HCT116 (cell line): Measurements from ENCODE around the gene TUBA8. TPM values are rescaled to one million over a fixed set of nuclear protein-coding genes. Genes with fewer than 3 reads are reported as not detected.
"Not testable (repeated sequence)": the region's sequence is repeated elsewhere in the genome, so short reads cannot be mapped to it uniquely, and the experiment has no call there.

Experiments used
- ATAC-seq: fragments of 200-7000 bp; cut with Tn5 transposase; 2 replicates; pipeline ENCODE4 v1.9.1; 2020; ENCODE audit warnings: mild to moderate bottlenecking, moderate library complexity
- BruUV-seq: library from RNA; stranded (reverse); fragments of 400-500 nt; replicated peaks from 2 replicates; lab custom pipeline; 2021; lab: Mats Ljungman, UMichigan
- CTCF ChIA-PET: fragments of 300-600 bp; sonication (Branson Sonifier 250); formaldehyde crosslinking; loops from one replicate; lab custom pipeline; 2021; ENCODE audit warnings: antibody characterized with exemption; lab: Charles Lee
- POLR2A ChIA-PET: fragments of 300-600, 350-600 bp; sonication (Branson Sonifier 250); formaldehyde crosslinking; loops from one replicate; lab custom pipeline; 2021; ENCODE audit warnings: antibody characterized with exemption; lab: Charles Lee
- RAD21 ChIA-PET, 2 experiments: fragments of 300-600 bp; sonication (Branson Sonifier 250); formaldehyde crosslinking; loops; one replicate each; lab custom pipeline; 2023; ENCODE audit warnings: low total read pairs in 2 of 2; ENCODE audit not compliant: uncharacterized antibody in 2 of 2, unreplicated experiment in 2 of 2, low non-redundant PET in 1 of 2; lab: Charles Lee
- DNase-seq: peaks from one replicate; pipeline ENCODE4 v3.0.0-alpha.2; 2010; ENCODE audit warnings: low read depth, low spot score
- H2AFZ ChIP-seq: fragments of 200-600 bp; shearing (Covaris generic), sonication (generic); 2 replicates; pipeline ENCODE4 v1.6.1; 2017; ENCODE audit warnings: low read depth, mixed run types, mixed read lengths, antibody characterized with exemption, low read length; ENCODE audit not compliant: poor library complexity, severe bottlenecking
- H3K27ac ChIP-seq: 2 replicates; pipeline ENCODE4 v1.5.1; 2012; ENCODE audit warnings: low read depth, low read length
- H3K27me3 ChIP-seq: fragments of 200-600 bp; sonication (generic); 2 replicates; pipeline ENCODE4 v1.6.1; 2016; ENCODE audit warnings: mixed run types, low read length, mixed read lengths; ENCODE audit not compliant: insufficient read depth
- H3K36me3 ChIP-seq, 2 experiments: fragments of 200-500 bp in 1 of 2; fragments of 200-600 bp in 1 of 2; sonication (Bioruptor generic) in 1 of 2; sonication (generic) in 1 of 2; 2 replicates each; pipeline versions ENCODE4 v1.5.1 to v1.6.1; 2014 to 2016; ENCODE audit warnings: low read length in 2 of 2, inconsistent platforms in 1 of 2, mixed read lengths in 1 of 2, mixed run types in 1 of 2; ENCODE audit not compliant: insufficient read depth in 2 of 2, control insufficient read depth in 1 of 2
- H3K4me1 ChIP-seq, 2 experiments: fragments of 200-600 bp in 1 of 2; sonication (generic) in 1 of 2; 2 replicates each; pipeline versions ENCODE4 v1.5.1 to v1.6.1; 2012 to 2017; ENCODE audit warnings: low read length in 2 of 2, inconsistent platforms in 1 of 2, mild to moderate bottlenecking in 1 of 2, mixed read lengths in 1 of 2, mixed run types in 1 of 2, moderate library complexity in 1 of 2; ENCODE audit not compliant: insufficient read depth in 2 of 2, control insufficient read depth in 1 of 2
- H3K4me2 ChIP-seq: fragments of 200-600 bp; sonication (generic); 2 replicates; pipeline ENCODE4 v1.6.1; 2017; ENCODE audit warnings: mixed run types, low read length, mixed read lengths
- H3K4me3 ChIP-seq, 2 experiments: fragments of 200-600 bp in 1 of 2; sonication (generic) in 1 of 2; replicated peaks in 1 of 2; 2 replicates each; pipeline ENCODE4 v1.5.1; 2011 to 2016; ENCODE audit warnings: low read length in 2 of 2, control low read depth in 1 of 2, low read depth in 1 of 2, mild to moderate bottlenecking in 1 of 2, mixed read lengths in 1 of 2, mixed run types in 1 of 2
- H3K79me2 ChIP-seq: fragments of 200-600 bp; sonication (generic); 2 replicates; pipeline ENCODE4 v1.6.1; 2017; ENCODE audit warnings: mild to moderate bottlenecking, mixed run types, low read length, moderate library complexity, mixed read lengths; ENCODE audit not compliant: insufficient read depth
- H3K9ac ChIP-seq: fragments of 200-600 bp; sonication (generic); 2 replicates; pipeline ENCODE4 v1.6.1; 2016; ENCODE audit warnings: low read length, mixed read lengths
- H3K9me2 ChIP-seq: fragments of 200-600 bp; sonication (generic), shearing (Covaris generic); 2 replicates; pipeline ENCODE4 v1.6.1; 2017; ENCODE audit warnings: mixed run types, mild to moderate bottlenecking, moderate library complexity; ENCODE audit not compliant: insufficient read depth
- H3K9me3 ChIP-seq, 2 experiments: fragments of 200-500 bp in 1 of 2; fragments of 200-600 bp in 1 of 2; sonication (Bioruptor generic) in 1 of 2; sonication (generic) in 1 of 2; 2 replicates each; pipeline ENCODE4 v1.6.1; 2014 to 2017; ENCODE audit warnings: low read length in 2 of 2, mixed read lengths in 2 of 2, inconsistent platforms in 1 of 2, low read depth in 1 of 2, mild to moderate bottlenecking in 1 of 2, mixed run types in 1 of 2, moderate library complexity in 1 of 2; ENCODE audit not compliant: control insufficient read depth in 1 of 2, insufficient read depth in 1 of 2
- H4K20me1 ChIP-seq: fragments of 200-600 bp; sonication (generic), shearing (Covaris generic); 2 replicates; pipeline ENCODE4 v1.6.1; 2017; ENCODE audit warnings: mixed run types, mild to moderate bottlenecking, moderate library complexity; ENCODE audit not compliant: insufficient read depth
- intact Hi-C: fragments of 100-400 bp; cut with micrococcal nuclease; formaldehyde crosslinking; loops from 2 replicates; pipeline ENCODE4 v1.10.0; 2022
- total RNA-seq: library from RNA; stranded (reverse); gene quantifications from one replicate; pipeline ENCODE4 v1.2.1, GENCODE V29; 2021; ENCODE audit not compliant: unreplicated experiment

The TUBA8 gene
- total RNA-seq, 1 experiment from 2014 or later, result 2.3 TPM

DNA sequence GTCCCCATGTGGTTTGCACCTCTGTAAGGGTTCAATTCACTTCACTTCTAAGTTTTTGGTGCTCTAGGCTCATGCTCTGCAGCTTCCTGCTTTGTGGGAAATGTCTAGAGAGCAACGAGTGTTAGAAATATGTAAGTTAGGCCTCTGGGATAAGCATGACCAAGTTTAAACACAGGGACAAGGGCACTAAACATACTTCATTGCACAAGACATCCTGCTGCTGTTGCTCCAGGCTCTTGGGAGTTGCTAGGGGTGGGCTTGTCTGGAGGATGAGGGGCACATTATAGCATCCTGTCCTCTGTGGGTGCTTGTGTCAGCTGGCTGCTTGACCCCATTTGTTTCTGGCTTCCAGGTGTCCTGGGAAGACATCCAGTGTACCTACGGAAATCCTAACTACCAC is 62.8 kb downstream of the TUBA8 start:
- H3K4me2 ChIP-seq, H3K79me2 ChIP-seq, H3K9me3 ChIP-seq, H3K4me3 ChIP-seq, CTCF ChIA-PET, DNase-seq, intact Hi-C loops, H3K36me3 ChIP-seq, H3K27ac ChIP-seq, RAD21 ChIA-PET, ATAC-seq, H3K4me1 ChIP-seq, H3K9ac ChIP-seq, H4K20me1 ChIP-seq, H2AFZ ChIP-seq, H3K9me2 ChIP-seq, BruUV-seq, POLR2A ChIA-PET, H3K27me3 ChIP-seq: not testable (repeated sequence)

Other genes with a start within 250 kb of the TUBA8 start
- 30.8 TPM for gene MICAL3, start 86.2 kb upstream of the TUBA8 start, total RNA-seq
- 26.4 TPM for gene PEX26, start 32.8 kb upstream of the TUBA8 start, total RNA-seq
- gene USP18, start 39.4 kb downstream of the TUBA8 start, total RNA-seq, result 4.9 TPM